Natural killer cell treated with Interleukin-12 subunit alpha and Interleukin-12 subunit beta and Interleukin-15 and Interleukin-18, amount 100 ng/mL, for 72 hours (primary cell): ENCODE measurements around the gene TXNDC2. TPM values are rescaled to one million over a fixed set of nuclear protein-coding genes. Genes with fewer than 3 reads are reported as not detected.

Experiments used
- ATAC-seq, 2 donors: fragments of 150-1000 bp; cut with Tn5 transposase in 1 of 2; sonication (Bioruptor Pico), chemical (Tn5 transposase) in 1 of 2; 2 replicates each; pipeline ENCODE4 v1.10.0; 2021
- DNase-seq: peaks from one replicate; pipeline ENCODE4 v3.0.0; 2022; ENCODE audit warnings: low spot score
- H3K27ac Mint-ChIP-seq, 2 donors: 1 replicate in 1 of 2; 2 replicates in 1 of 2; pipeline ENCODE4 v1.8.0; 2022; ENCODE audit warnings: mixed read lengths in 2 of 2, mild to moderate bottlenecking in 1 of 2, moderate library complexity in 1 of 2
- H3K27me3 Mint-ChIP-seq, 2 donors: 1 replicate in 1 of 2; 2 replicates in 1 of 2; pipeline ENCODE4 v1.8.0; 2022; ENCODE audit warnings: mixed read lengths in 2 of 2
- H3K36me3 Mint-ChIP-seq: one replicate; pipeline ENCODE4 v1.8.0; 2022; ENCODE audit warnings: mixed read lengths
- H3K4me1 Mint-ChIP-seq, 2 donors: 1 replicate in 1 of 2; 2 replicates in 1 of 2; pipeline ENCODE4 v1.8.0; 2022; ENCODE audit warnings: low read depth in 2 of 2, mixed read lengths in 2 of 2, mild to moderate bottlenecking in 1 of 2
- H3K4me3 Mint-ChIP-seq: one replicate; pipeline ENCODE4 v1.8.0; 2022; ENCODE audit warnings: mixed read lengths
- H3K9me3 Mint-ChIP-seq: 2 replicates; pipeline ENCODE4 v1.8.0; 2022; ENCODE audit warnings: mixed read lengths
- total RNA-seq, 2 donors: library from RNA; stranded (reverse); gene quantifications; one replicate each; pipeline ENCODE4 v1.2.3, GENCODE V29; 2022

TXNDC2 gene
- total RNA-seq, 2 donors from 2014 or later, result not detected

- H3K36me3 Mint-ChIP-seq, result no peaks in the 10 kb centered on the region
- DNase-seq, result no peak
- H3K27ac Mint-ChIP-seq, result peak overlapping the region; percentile 81 to 89
- peaks cover 0 to 2% of the 10 kb centered on the region in 2 donors for H3K27me3 Mint-ChIP-seq
- no peak for ATAC-seq
- H3K4me3 Mint-ChIP-seq, result peak overlapping the region; percentile 95
- peaks cover 16 to 26% of the 10 kb centered on the region in 2 donors for H3K4me1 Mint-ChIP-seq
- H3K9me3 Mint-ChIP-seq, result no peaks in the 10 kb centered on the region
These were observed 29.7 kb downstream of the TXNDC2 start for GRCh38 chr18:9915291-9916076.

- H3K9me3 Mint-ChIP-seq, result no peaks in the 10 kb centered on the region
- no peaks in the 10 kb centered on the region for H3K36me3 Mint-ChIP-seq
These were observed 30.4 kb downstream of the TXNDC2 start for GRCh38 chr18:9916077-9916639.

GRCh38 chr18:9916808-9917207 is 31.0 kb downstream of the TXNDC2 start:
- H3K27me3 Mint-ChIP-seq, result no peaks in the 10 kb centered on the region
- H3K36me3 Mint-ChIP-seq, result no peaks in the 10 kb centered on the region
- no peaks in the 10 kb centered on the region for H3K9me3 Mint-ChIP-seq
- H3K4me3 Mint-ChIP-seq, result peak overlapping the region; percentile 95
- DNase-seq (no peak), ATAC-seq (no peak)
- H3K4me1 Mint-ChIP-seq, result peaks cover 16 to 26% of the 10 kb centered on the region in 2 donors
- H3K27ac Mint-ChIP-seq, result no peak overlapping the region

More at GRCh38 chr18:9916077-9916639, 30.4 kb downstream of the TXNDC2 start:
- Mint-ChIP-seq H3K27ac (peak overlapping the region; percentile 81 to 89), H3K4me3 (peak overlapping the region; percentile 95), H3K27me3 (no peaks in the 10 kb centered on the region), H3K4me1 (peaks cover 16 to 26% of the 10 kb centered on the region in 2 donors)
- DNase-seq (no peak), ATAC-seq (no peak)

- no peak for DNase-seq
- Mint-ChIP-seq H3K27me3 (no peaks in the 10 kb centered on the region), H3K9me3 (no peaks in the 10 kb centered on the region), H3K4me3 (no peak overlapping the region), H3K27ac (no peak overlapping the region), H3K4me1 (peaks cover 19 to 28% of the 10 kb centered on the region in 2 donors), H3K36me3 (no peaks in the 10 kb centered on the region)
- ATAC-seq, result no peak
These were observed 32.4 kb downstream of the TXNDC2 start for GRCh38 chr18:9918016-9918680.

GRCh38 chr18:9919564-9920232 is 33.9 kb downstream of the TXNDC2 start:
- no peak overlapping the region for H3K4me3 Mint-ChIP-seq
- no peaks in the 10 kb centered on the region for H3K27me3 Mint-ChIP-seq
- no peaks in the 10 kb centered on the region for H3K36me3 Mint-ChIP-seq
- no peak for ATAC-seq
- no peak for DNase-seq
- H3K27ac Mint-ChIP-seq, result no peak overlapping the region
- H3K4me1 Mint-ChIP-seq, result peaks cover 23 to 29% of the 10 kb centered on the region in 2 donors
- no peaks in the 10 kb centered on the region for H3K9me3 Mint-ChIP-seq

- no peaks in the 10 kb centered on the region for H3K36me3 Mint-ChIP-seq
- no peaks in the 10 kb centered on the region for H3K27me3 Mint-ChIP-seq
- no peak for DNase-seq
- H3K4me1 Mint-ChIP-seq, result peaks cover 21 to 32% of the 10 kb centered on the region in 2 donors
- no peak overlapping the region for H3K27ac Mint-ChIP-seq
- no peaks in the 10 kb centered on the region for H3K9me3 Mint-ChIP-seq
- peak overlapping the region; percentile 35 for H3K4me3 Mint-ChIP-seq
- ATAC-seq, result no peak
These were observed 37.0 kb downstream of the TXNDC2 start for GRCh38 chr18:9922592-9923311.

- Mint-ChIP-seq H3K4me3 (no peak overlapping the region), H3K9me3 (no peaks in the 10 kb centered on the region), H3K27ac (no peak overlapping the region), H3K36me3 (no peaks in the 10 kb centered on the region), H3K27me3 (no peaks in the 10 kb centered on the region), H3K4me1 (peaks cover 26 to 43% of the 10 kb centered on the region in 2 donors)
- no peak for ATAC-seq
- no peak for DNase-seq
These were observed 38.7 kb downstream of the TXNDC2 start for GRCh38 chr18:9924371-9924943.

GRCh38 chr18:9925369-9925768 is 39.6 kb downstream of the TXNDC2 start:
- H3K4me3 Mint-ChIP-seq, result no peak overlapping the region
- no peak for ATAC-seq
- no peaks in the 10 kb centered on the region for H3K27me3 Mint-ChIP-seq
- DNase-seq, result no peak
- no peaks in the 10 kb centered on the region for H3K36me3 Mint-ChIP-seq
- peaks cover 28 to 43% of the 10 kb centered on the region in 2 donors for H3K4me1 Mint-ChIP-seq
- H3K9me3 Mint-ChIP-seq, result no peaks in the 10 kb centered on the region
- H3K27ac Mint-ChIP-seq, result no peak overlapping the region

GRCh38 chr18:9925795-9926194 is 40.0 kb downstream of the TXNDC2 start:
- no peak for DNase-seq
- Mint-ChIP-seq H3K36me3 (no peaks in the 10 kb centered on the region), H3K9me3 (no peaks in the 10 kb centered on the region), H3K4me1 (peaks cover 29 to 43% of the 10 kb centered on the region in 2 donors), H3K27ac (no peak overlapping the region), H3K27me3 (no peaks in the 10 kb centered on the region), H3K4me3 (no peak overlapping the region)
- no peak for ATAC-seq

GRCh38 chr18:9926223-9926894 is 40.6 kb downstream of the TXNDC2 start:
- H3K4me3 Mint-ChIP-seq, result no peak overlapping the region
- H3K4me1 Mint-ChIP-seq, result peaks cover 29 to 43% of the 10 kb centered on the region in 2 donors
- no peaks in the 10 kb centered on the region for H3K27me3 Mint-ChIP-seq
- no peaks in the 10 kb centered on the region for H3K36me3 Mint-ChIP-seq
- no peak for DNase-seq
- H3K27ac Mint-ChIP-seq, result no peak overlapping the region
- no peak for ATAC-seq
- no peaks in the 10 kb centered on the region for H3K9me3 Mint-ChIP-seq

- no peaks in the 10 kb centered on the region for H3K36me3 Mint-ChIP-seq
- no peak for ATAC-seq
- no peak for DNase-seq
- peaks cover 31 to 43% of the 10 kb centered on the region in 2 donors for H3K4me1 Mint-ChIP-seq
- no peak overlapping the region for H3K4me3 Mint-ChIP-seq
- H3K9me3 Mint-ChIP-seq, result no peaks in the 10 kb centered on the region
- H3K27me3 Mint-ChIP-seq, result no peaks in the 10 kb centered on the region
- peak overlapping the region in 1 of 2 donors; percentile 37 for H3K27ac Mint-ChIP-seq
These were observed 41.2 kb downstream of the TXNDC2 start for GRCh38 chr18:9926977-9927376.

- peaks cover 33 to 39% of the 10 kb centered on the region in 2 donors for H3K4me1 Mint-ChIP-seq
- no peak overlapping the region for H3K4me3 Mint-ChIP-seq
- ATAC-seq (no peak), DNase-seq (no peak)
- H3K27me3 Mint-ChIP-seq, result no peaks in the 10 kb centered on the region
- peak overlapping the region in 1 of 2 donors; percentile 37 for H3K27ac Mint-ChIP-seq
- H3K36me3 Mint-ChIP-seq, result no peaks in the 10 kb centered on the region
- H3K9me3 Mint-ChIP-seq, result no peaks in the 10 kb centered on the region
These were observed 41.8 kb downstream of the TXNDC2 start for GRCh38 chr18:9927392-9928063.
